ENCODE results near the gene CRB1.
A peak's percentile ranks its signal among the peaks of the same experiment; 100 is the strongest.

The CRB1 gene

GRCh38 chr1:197393772-197394171 lies 125.7 kb downstream of the CRB1 start:
- H3K9me3 ChIP-seq = no peaks in the 10 kb centered on the region
- no peak overlapping the region for H3K4me3 ChIP-seq
- TF ChIP-seq, protein P1, sequence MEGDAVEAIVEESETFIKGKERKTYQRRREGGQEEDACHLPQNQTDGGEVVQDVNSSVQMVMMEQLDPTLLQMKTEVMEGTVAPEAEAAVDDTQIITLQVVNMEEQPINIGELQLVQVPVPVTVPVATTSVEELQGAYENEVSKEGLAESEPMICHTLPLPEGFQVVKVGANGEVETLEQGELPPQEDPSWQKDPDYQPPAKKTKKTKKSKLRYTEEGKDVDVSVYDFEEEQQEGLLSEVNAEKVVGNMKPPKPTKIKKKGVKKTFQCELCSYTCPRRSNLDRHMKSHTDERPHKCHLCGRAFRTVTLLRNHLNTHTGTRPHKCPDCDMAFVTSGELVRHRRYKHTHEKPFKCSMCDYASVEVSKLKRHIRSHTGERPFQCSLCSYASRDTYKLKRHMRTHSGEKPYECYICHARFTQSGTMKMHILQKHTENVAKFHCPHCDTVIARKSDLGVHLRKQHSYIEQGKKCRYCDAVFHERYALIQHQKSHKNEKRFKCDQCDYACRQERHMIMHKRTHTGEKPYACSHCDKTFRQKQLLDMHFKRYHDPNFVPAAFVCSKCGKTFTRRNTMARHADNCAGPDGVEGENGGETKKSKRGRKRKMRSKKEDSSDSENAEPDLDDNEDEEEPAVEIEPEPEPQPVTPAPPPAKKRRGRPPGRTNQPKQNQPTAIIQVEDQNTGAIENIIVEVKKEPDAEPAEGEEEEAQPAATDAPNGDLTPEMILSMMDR (IDR thresholded peaks at IDR 0.05) = no peak
- H3K36me3 ChIP-seq = no peaks in the 10 kb centered on the region
- DNase-seq = no peak
- no peaks in the 10 kb centered on the region for H3K4me1 ChIP-seq
- H3K27me3 ChIP-seq = no peaks in the 10 kb centered on the region
- H3K27ac ChIP-seq = no peak overlapping the region
- intact Hi-C loops (cut with DNase I; ENCODE audit: low total_unique reads) = no loop called here

DNA sequence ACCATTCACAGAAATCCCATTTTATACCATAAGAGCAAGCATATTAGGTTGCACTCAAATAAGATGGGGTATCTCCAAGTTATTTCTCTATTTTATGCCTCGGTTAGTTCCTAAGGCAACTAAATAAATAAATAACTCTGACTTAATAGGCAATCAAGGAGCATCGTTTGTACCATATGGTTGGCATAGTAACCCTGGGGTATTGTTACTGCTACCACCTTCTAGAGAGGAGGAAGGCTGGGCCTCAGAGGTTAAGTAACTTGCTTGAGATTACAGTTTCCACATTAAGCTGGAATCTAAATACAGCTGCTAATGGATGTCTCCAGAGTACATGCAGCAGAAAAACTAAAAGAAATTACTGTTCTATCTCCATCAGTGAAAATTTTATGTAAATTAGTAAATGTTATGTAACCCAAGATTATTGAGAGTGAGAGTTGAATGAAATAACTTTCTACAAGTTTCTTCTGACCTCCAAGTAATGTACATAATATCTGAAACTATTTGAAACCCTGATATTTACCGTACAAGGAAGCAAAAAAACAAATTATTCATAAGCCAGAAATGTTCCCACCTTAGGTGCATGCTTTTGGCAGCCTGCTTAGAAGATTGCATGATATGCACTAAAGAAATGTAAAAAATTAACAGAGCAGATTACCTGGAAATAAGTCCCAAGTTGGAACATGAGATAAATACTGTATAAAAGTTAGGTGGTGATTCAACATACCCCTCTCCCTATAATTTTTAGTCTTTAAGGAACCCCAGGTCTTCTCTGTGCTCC lies 127.0 kb downstream of the CRB1 start:
- Histone ChIP-seq H3K4me3 (no peak overlapping the region), H3K36me3 (no peaks in the 10 kb centered on the region), H3K4me1 (no peaks in the 10 kb centered on the region), H3K9me3 (no peaks in the 10 kb centered on the region), H3K27me3 (no peaks in the 10 kb centered on the region), H3K27ac (no peak overlapping the region)
- intact Hi-C loops (cut with DNase I; ENCODE audit: low total_unique reads) = no loop called here
- TF ChIP-seq, protein P1 (IDR thresholded peaks at IDR 0.05) = no peak
- DNase-seq = no peak

DNA sequence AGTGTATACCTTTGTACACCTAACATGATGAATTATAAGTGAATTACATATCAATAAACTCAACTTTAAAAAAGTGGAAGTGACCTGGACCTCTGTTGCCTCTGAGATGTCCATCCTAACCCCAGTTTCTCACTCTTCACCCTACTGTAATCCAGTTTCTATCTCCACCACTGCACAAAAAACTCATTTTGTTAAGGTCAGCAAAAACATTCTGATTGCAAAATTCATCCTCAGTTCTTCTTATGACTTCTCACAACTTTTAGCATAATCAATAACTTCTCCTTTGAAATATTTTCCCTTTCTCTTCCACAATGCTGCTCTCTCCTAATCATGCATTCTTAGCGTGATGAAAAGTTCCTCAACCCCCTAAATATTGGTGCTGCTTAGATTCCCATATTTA lies 129.8 kb downstream of the CRB1 start:
- Histone ChIP-seq H3K36me3 (no peaks in the 10 kb centered on the region), H3K27ac (no peak overlapping the region), H3K27me3 (no peaks in the 10 kb centered on the region), H3K4me3 (no peak overlapping the region), H3K9me3 (no peaks in the 10 kb centered on the region), H3K4me1 (no peaks in the 10 kb centered on the region)
- TF ChIP-seq, protein P1 (IDR thresholded peaks at IDR 0.05) = no peak
- intact Hi-C loops (cut with DNase I; ENCODE audit: low total_unique reads) = no loop called here
- DNase-seq = no peak

DNA sequence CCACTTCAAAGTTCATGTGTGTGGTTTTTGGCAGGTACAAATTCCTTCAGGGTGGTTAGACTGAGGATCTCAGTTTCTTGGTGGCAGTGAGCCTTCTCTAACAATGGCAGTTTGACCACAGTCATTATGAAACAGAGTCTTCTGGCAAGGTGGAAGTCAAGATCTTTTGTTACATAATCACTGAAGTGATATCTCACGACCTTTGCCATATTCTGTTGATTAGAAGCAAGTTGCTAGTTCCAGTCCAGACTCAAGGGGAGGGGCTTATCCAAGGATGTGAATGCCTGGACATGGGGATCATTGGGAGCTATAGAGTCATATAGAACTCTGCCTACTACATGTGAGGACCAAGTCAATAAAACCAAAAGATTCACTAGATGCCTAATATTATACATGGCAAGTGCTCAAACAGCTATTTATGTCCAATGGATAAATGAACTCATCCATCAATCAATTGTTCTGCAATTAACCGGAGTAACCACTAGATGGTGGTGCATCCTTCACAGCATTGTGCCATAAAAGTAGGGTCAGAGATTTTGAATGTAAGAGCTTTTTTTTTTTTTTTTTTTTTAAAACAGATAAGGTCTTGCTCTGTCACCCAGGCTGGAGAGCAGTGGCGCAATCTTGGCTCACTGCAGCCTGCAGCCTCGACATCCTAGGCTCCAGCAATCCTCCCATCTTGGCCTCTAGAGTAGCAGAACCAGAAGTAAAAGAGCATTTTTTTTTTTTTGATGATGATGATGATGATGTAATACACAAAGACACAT lies 131.9 kb downstream of the CRB1 start:
- DNase-seq = no peak
- TF ChIP-seq, protein P1 (IDR thresholded peaks at IDR 0.05) = peak in 1 of 2 experiments; percentile 17

GRCh38 chr1:197400522-197400902 lies 132.5 kb downstream of the CRB1 start:
- H3K4me1 ChIP-seq = no peaks in the 10 kb centered on the region
- H3K27ac ChIP-seq = no peak overlapping the region
- no peak overlapping the region for H3K4me3 ChIP-seq
- DNase-seq = no peak
- H3K36me3 ChIP-seq = no peaks in the 10 kb centered on the region
- intact Hi-C loops (cut with DNase I; ENCODE audit: low total_unique reads) = no loop called here
- H3K9me3 ChIP-seq = no peaks in the 10 kb centered on the region
- TF ChIP-seq, protein P1 (IDR thresholded peaks at IDR 0.05) = no peak
- H3K27me3 ChIP-seq = no peaks in the 10 kb centered on the region

More for the DNA sequence above, 131.9 kb downstream of the CRB1 start:
- H3K4me3 ChIP-seq = no peak overlapping the region
- no peaks in the 10 kb centered on the region for H3K27me3 ChIP-seq
- no peaks in the 10 kb centered on the region for H3K36me3 ChIP-seq
- H3K27ac ChIP-seq = no peak overlapping the region
- no peaks in the 10 kb centered on the region for H3K9me3 ChIP-seq
- no peaks in the 10 kb centered on the region for H3K4me1 ChIP-seq
- intact Hi-C loops (cut with DNase I; ENCODE audit: low total_unique reads) = no loop called here
